ENCODE data around the gene VPS52.

DNA sequence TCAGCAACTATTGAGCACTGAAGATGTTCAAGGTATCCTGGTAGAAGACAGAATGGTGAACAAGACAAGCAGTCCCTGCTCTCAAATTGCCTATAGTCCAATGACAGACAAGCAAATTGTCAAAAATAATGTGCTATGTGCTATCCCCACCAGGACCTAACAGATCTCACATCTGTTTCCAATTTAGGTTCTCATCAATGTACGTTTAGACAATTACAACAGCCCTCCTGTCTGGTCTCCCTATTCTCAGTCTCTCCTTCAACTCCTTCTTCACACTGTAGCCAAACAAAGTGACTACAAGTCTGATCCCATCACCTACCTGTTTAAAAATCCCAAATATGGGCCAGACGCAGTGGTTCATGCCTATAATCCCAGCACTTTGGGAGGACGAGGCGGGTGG is 34.7 kb upstream of the VPS52 start:
- TF ChIP-seq CTCF (IDR thresholded peaks at IDR 0.05), result no peak
- TF ChIP-seq EZH2 (IDR thresholded peaks at IDR 0.05; ENCODE audit: borderline replicate concordance, insufficient read depth, low read depth, low read length, poor library complexity, severe bottlenecking), result no peak

Measured in B cell (primary cell).